Psoas muscle (tissue), 8 donors: ENCODE measurements around the gene MAN1A2. TPM values are rescaled to one million over a fixed set of nuclear protein-coding genes. Genes with fewer than 3 reads are reported as not detected.

ENCODE experiments used
- ATAC-seq, 4 donors: fragments of 200-7000 bp; cut with Tn5 transposase; one replicate each; pipeline ENCODE4 v1.9.1; 2020; ENCODE audit warnings: moderate library complexity in 3 of 4, mild to moderate bottlenecking in 2 of 4
- DNase-seq, 2 donors: peaks; one replicate each; pipeline ENCODE4 v3.0.0-alpha.2; 2020
- H3K27ac ChIP-seq: fragments of 200-600 bp; one replicate; pipeline ENCODE4 v1.8.0; 2022
- H3K27me3 ChIP-seq, 3 donors: fragments of 200-600 bp in 1 of 3; one replicate each; pipeline versions ENCODE4 v1.6.1 to v1.8.0; 2013 to 2022; ENCODE audit warnings: low read length in 2 of 3, mild to moderate bottlenecking in 2 of 3, moderate library complexity in 1 of 3; ENCODE audit not compliant: insufficient read depth in 3 of 3
- H3K36me3 ChIP-seq, 2 donors: fragments of 200-600 bp in 1 of 2; one replicate each; pipeline versions ENCODE4 v1.6.1 to v1.8.0; 2013 to 2022; ENCODE audit warnings: low read depth in 1 of 2, mild to moderate bottlenecking in 1 of 2, moderate library complexity in 1 of 2; ENCODE audit not compliant: insufficient read depth in 1 of 2
- H3K4me1 ChIP-seq: fragments of 200-600 bp; one replicate; pipeline ENCODE4 v1.8.0; 2022
- H3K4me3 ChIP-seq: fragments of 200-600 bp; one replicate; pipeline ENCODE4 v1.8.0; 2022; ENCODE audit warnings: mild to moderate bottlenecking
- H3K9me3 ChIP-seq: fragments of 200-600 bp; one replicate; pipeline ENCODE4 v1.8.0; 2022
- CTCF ChIP-seq: fragments of 200-600 bp; IDR thresholded peaks from one replicate; pipeline ENCODE4 v1.8.0; 2022; ENCODE audit warnings: antibody characterized with exemption
- WGBS, 3 donors: extraction: QIAGEN DNeasy Blood & Tissue Kit; methylation state at CpG; one replicate each; pipeline versions ENCODE4 v1.1.6 to v1.1.7; 2013; 5-methylcytosine and 5-hydroxymethylcytosine counted together
- intact Hi-C, 2 donors: fragments of 100-400 bp; cut with DNase I; formaldehyde crosslinking; loops; one replicate each; pipeline versions ENCODE4 v1.11.0 to v1.14.2; 2022
- polyA plus RNA-seq, 3 donors: library from polyadenylated mRNA; stranded (reverse); fragments of 200-250 nt; gene quantifications; one replicate each; pipeline ENCODE4 v1.2.3, GENCODE V29; 2013
- total RNA-seq, 4 donors: library from RNA; stranded (reverse); fragmentation: NEBNext Ultra II Directional in 2 of 4; extraction: Animal tissue kit (Norgen Biotek cat#: 25700) in 2 of 4; gene quantifications; one replicate each; pipeline versions ENCODE4 v1.2.1 to v1.2.4, GENCODE V29; 2021 to 2023
- donor health status: healthy with polysubstance abuse.
- donor health status: DM: no; HTN: no; CAD: no; lungs with moderate emphysema.
- donor health status: Bipolar disorder and iron deficiency.
- donor health status: healthy.
- donor health status: DM: yes; HTN: yes; CAD: no.
- donor health status: DM: no; HTN: no; CAD: no.
- donor health status: DM: no; HTN: no; CAD: no.
- donor health status: DM: yes; HTN: yes; CAD: no.

Gene MAN1A2
- total and polyA plus RNA-seq, 7 donors = 4.0 to 35.0 (median 19.8) TPM

- no peaks in the 10 kb centered on the region for H3K9me3 ChIP-seq
- WGBS, 3 donors = 96 to 97% (median 96%) methylated on average over 10 of the region's 10 CpGs
- H3K27me3 ChIP-seq = no peaks in the 10 kb centered on the region
- H3K27ac ChIP-seq = no peak overlapping the region
- ATAC-seq = no peak
- no peak for DNase-seq
- H3K36me3 ChIP-seq = no peaks in the 10 kb centered on the region
- no peak overlapping the region for H3K4me3 ChIP-seq
- intact Hi-C loops = no loop called here
- H3K4me1 ChIP-seq = no peaks in the 10 kb centered on the region
- TF ChIP-seq CTCF = no peak
These were observed 200.2 kb downstream of the MAN1A2 start for GRCh38 chr1:117567435-117567834.

GRCh38 chr1:117567976-117568375 is 200.7 kb downstream of the MAN1A2 start:
- Histone ChIP-seq H3K27ac (no peak overlapping the region), H3K4me1 (no peaks in the 10 kb centered on the region), H3K4me3 (no peak overlapping the region), H3K9me3 (no peaks in the 10 kb centered on the region), H3K36me3 (no peaks in the 10 kb centered on the region), H3K27me3 (no peaks in the 10 kb centered on the region)
- ATAC-seq (no peak), DNase-seq (no peak)
- intact Hi-C loops = no loop called here
- TF ChIP-seq CTCF = no peak
- 55 to 68% (median 61%) methylated on average over 3 of the region's 3 CpGs for WGBS, 3 donors

GRCh38 chr1:117568999-117569398 is 201.8 kb downstream of the MAN1A2 start:
- no peak for DNase-seq
- intact Hi-C loops = no loop called here
- ATAC-seq = no peak
- WGBS, 3 donors = 86 to 90% (median 88%) methylated on average over 6 of the region's 6 CpGs
- H3K27me3 ChIP-seq = no peaks in the 10 kb centered on the region
- no peaks in the 10 kb centered on the region for H3K9me3 ChIP-seq
- H3K27ac ChIP-seq = no peak overlapping the region
- TF ChIP-seq CTCF = no peak
- H3K36me3 ChIP-seq = no peaks in the 10 kb centered on the region
- no peaks in the 10 kb centered on the region for H3K4me1 ChIP-seq
- H3K4me3 ChIP-seq = no peak overlapping the region

GRCh38 chr1:117569856-117570255 is 202.6 kb downstream of the MAN1A2 start:
- Histone ChIP-seq H3K36me3 (no peaks in the 10 kb centered on the region), H3K9me3 (no peaks in the 10 kb centered on the region), H3K27me3 (no peaks in the 10 kb centered on the region), H3K4me1 (no peaks in the 10 kb centered on the region), H3K4me3 (no peak overlapping the region), H3K27ac (no peak overlapping the region)
- intact Hi-C loops = no loop called here
- WGBS, 3 donors = 29 to 54% (median 52%) methylated on average over 3 of the region's 3 CpGs
- TF ChIP-seq CTCF = no peak
- ATAC-seq (no peak), DNase-seq (no peak)

GRCh38 chr1:117570988-117571409 is 203.8 kb downstream of the MAN1A2 start:
- no peaks in the 10 kb centered on the region for H3K27me3 ChIP-seq
- H3K9me3 ChIP-seq = no peaks in the 10 kb centered on the region
- intact Hi-C loops = no loop called here
- no peak for ATAC-seq
- H3K27ac ChIP-seq = no peak overlapping the region
- TF ChIP-seq CTCF = no peak
- no peak overlapping the region for H3K4me3 ChIP-seq
- no peaks in the 10 kb centered on the region for H3K4me1 ChIP-seq
- no peak for DNase-seq
- no peaks in the 10 kb centered on the region for H3K36me3 ChIP-seq
- WGBS, 3 donors = 69 to 74% (median 71%) methylated on average over 8 of the region's 8 CpGs
